Measurements from ENCODE around the gene RGS7. TPM values are rescaled to one million over a fixed set of nuclear protein-coding genes. Genes with fewer than 3 reads are reported as not detected.

RGS7 gene
- total and polyA plus RNA-seq, 10 of the 15 experiments (the other 5 are each of a cell fraction or from before 2014, with no cell fraction given), result not detected

GRCh38 chr1:240800291-240800690 lies 556.7 kb downstream of the RGS7 start (continued):
- TF ChIP-seq BCLAF1 (IDR thresholded peaks at IDR 0.05) (no peak), HSF1 (IDR thresholded peaks at IDR 0.05; ENCODE audit: low read depth, low read length) (no peak), MTA2 (IDR thresholded peaks at IDR 0.05; ENCODE audit: low read depth) (no peak), ZNF384 (IDR thresholded peaks at IDR 0.05; ENCODE audit: borderline replicate concordance, low read depth, low read length) (no peak), BCL3 (IDR thresholded peaks at IDR 0.05; ENCODE audit: borderline replicate concordance, insufficient read depth, low read depth, low read length, poor library complexity, severe bottlenecking) (no peak), CEBPZ (IDR thresholded peaks at IDR 0.05; ENCODE audit: low read depth, low read length) (no peak), CUX1 (IDR thresholded peaks at IDR 0.05; ENCODE audit: insufficient replicate concordance, low read depth, low read length) (no peak), STAT3 (IDR thresholded peaks at IDR 0.05; ENCODE audit: low read depth, low read length) (no peak), NFYB (IDR thresholded peaks at IDR 0.05; ENCODE audit: insufficient read depth, low read depth, low read length) (no peak), NR2F1 (conservative IDR thresholded peaks at IDR 0.05) (no peak)

Data from GM12878 (cell line).